GM21529 (cell line): Measurements from ENCODE around the gene TRIM38.

Source experiments
- ATAC-seq: cut with Tn5 transposase; IDR thresholded peaks from one replicate; pipeline ENCODE4 v1.9.1; 2021; ENCODE audit not compliant: unreplicated experiment

Gene TRIM38

GRCh38 chr6:26025047-26025893 is 62.7 kb downstream of the TRIM38 start:
- no peak for ATAC-seq

- peak; percentile 43 for ATAC-seq
These were observed 63.6 kb downstream of the TRIM38 start for GRCh38 chr6:26025894-26026832.

DNA sequence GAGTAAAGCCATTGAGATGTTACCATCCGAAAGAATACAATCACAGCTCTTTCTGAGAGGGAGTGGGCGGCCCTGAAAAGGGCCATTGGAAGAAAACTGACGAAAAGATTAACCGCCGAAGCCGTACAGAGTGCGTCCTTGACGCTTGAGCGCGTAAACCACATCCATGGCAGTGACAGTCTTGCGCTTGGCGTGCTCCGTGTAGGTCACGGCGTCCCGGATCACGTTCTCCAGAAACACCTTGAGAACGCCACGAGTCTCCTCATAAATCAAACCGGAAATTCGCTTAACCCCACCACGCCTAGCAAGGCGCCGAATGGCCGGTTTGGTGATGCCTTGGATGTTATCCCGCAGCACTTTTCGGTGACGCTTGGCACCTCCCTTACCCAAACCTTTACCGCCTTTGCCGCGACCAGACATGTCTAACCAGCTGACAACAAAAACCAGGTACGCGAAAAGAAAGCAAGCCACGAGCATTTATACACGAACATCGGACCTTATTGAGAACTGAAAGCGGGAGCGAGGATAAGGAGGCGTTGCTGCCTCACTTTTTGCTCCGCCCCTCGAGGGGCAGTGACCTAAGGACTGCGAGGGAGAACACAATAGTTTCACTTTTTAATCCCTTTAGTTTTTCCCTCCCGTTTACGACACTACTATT is 64.4 kb downstream of the TRIM38 start:
- ATAC-seq, result peak; percentile 38

DNA sequence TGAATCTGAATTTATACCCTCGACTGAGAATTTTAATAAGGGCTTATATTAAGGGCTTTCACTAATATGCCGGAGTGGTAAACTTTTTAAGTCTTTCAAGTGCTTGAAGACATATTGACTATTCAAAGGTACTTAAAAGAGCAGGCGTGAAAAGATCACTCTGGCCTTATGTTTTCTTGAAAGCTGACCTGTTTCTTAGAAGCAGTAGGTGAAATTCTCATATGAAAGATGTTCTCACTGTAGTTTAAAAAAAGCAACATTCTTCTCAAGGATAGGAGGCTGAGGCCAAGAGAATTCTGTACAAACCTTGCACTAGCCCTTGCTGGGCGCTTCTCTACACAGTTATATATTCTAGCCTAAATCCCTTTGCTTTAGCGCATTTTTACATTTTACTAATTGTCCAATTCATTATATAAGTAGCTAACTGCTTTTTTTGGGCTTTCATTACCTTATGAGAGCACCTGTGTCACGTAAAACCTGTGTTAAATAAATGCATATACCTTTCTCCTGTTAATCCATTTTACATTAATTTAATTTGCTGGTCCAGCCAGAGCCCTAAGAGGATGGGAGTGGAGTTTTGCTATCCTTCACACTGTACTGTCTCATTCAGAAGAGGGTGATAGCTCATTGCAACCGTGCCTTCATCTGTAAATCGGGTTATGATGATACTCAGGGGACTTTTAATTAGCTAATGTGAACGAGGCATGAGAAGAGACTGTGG is 65.0 kb downstream of the TRIM38 start:
- no peak for ATAC-seq

DNA sequence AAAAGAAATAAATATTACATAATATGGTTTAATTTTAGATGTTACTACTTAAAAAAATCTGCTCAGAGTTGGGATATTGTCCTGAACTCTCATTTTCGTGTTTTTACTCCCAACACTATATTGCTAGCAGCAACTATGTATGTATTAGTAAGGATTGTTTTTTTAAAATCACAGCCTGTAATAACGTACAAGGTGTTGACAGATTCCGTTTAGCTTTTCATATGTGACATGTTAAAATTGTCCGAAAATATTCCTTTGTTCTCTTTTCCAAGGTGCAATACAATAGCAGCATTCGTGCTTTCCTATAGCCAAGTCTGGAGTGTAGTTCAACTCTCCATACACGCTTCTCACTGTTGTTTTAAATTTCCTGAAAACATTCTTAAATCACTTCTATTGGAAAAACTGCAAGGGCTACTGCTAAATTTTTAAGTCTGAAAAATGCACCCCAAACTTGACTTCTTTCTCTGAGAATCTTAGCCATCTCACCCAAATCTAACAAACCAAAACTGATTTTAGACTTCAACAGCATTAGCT is 65.7 kb downstream of the TRIM38 start:
- no peak for ATAC-seq

- no peak for ATAC-seq
These were observed 66.4 kb downstream of the TRIM38 start for GRCh38 chr6:26028746-26029569.

DNA sequence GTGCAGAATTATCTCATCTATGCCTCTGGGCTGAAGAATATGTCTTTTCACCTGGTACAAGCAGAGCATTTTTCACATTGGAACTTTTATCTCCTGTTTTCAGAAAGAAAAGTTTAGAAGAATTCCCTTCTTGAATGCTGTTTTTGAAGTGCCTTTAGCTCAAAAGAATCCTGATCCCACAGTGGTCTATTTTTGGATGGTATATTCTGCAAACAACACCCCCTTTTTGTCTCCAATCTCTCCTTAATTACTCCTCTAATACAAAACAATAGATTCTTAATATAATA is 66.9 kb downstream of the TRIM38 start:
- no peak for ATAC-seq

DNA sequence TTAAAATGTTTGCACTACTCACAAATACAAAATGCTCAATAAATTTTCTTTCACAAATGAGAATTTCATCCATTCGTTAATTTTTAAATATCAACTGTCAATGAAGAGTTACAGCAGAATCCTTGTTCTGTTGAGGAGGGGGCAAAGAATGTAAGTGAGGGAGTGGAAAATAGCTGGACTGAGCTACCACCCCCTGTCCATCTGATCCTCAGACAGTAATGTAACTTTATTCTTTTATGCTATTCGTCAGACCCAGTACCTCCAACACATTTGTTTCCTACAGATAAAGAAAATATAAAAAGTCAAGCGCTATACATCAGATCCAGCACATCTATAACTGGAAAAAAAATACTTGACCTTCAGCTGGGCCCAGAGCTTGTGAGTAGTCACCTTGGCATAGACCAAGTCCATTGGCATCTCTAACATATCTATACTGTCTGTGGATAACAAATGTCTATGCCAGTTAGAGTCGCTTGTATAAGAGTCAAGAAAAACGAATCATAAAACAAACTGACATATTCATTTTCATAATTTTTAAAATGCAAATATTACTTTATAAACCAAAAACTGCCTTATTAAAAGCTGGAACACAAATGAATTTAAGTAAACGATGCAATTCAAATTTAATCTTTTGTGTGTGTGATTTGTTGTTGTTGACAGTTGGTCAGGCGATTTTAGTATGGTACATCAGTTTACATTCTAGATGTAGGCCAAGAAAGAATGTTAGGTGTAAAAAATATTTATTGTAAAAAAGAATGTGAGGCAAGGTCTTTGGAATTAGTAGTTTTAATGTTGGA is 67.5 kb downstream of the TRIM38 start:
- ATAC-seq, result no peak

DNA sequence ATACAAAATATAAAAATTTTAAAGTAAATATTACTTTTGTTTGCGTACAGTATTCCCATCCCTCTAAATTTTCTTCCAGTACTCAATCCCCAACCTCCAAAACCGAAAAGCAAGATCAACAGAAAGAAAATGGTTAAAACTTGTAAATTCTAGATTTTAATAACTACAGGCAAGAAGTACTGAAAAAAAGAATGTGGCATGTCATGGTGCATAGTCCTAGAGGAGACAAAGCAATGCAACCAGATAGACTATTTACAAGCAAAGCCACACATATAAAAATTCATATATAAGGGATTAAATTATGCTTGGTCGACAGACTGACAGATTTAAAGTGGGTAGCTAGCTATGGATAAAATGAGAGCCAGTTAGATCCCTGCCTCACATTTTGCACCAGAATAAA is 68.1 kb downstream of the TRIM38 start:
- ATAC-seq, result no peak

- no peak for ATAC-seq
These were observed 68.6 kb downstream of the TRIM38 start for GRCh38 chr6:26031151-26031594.

DNA sequence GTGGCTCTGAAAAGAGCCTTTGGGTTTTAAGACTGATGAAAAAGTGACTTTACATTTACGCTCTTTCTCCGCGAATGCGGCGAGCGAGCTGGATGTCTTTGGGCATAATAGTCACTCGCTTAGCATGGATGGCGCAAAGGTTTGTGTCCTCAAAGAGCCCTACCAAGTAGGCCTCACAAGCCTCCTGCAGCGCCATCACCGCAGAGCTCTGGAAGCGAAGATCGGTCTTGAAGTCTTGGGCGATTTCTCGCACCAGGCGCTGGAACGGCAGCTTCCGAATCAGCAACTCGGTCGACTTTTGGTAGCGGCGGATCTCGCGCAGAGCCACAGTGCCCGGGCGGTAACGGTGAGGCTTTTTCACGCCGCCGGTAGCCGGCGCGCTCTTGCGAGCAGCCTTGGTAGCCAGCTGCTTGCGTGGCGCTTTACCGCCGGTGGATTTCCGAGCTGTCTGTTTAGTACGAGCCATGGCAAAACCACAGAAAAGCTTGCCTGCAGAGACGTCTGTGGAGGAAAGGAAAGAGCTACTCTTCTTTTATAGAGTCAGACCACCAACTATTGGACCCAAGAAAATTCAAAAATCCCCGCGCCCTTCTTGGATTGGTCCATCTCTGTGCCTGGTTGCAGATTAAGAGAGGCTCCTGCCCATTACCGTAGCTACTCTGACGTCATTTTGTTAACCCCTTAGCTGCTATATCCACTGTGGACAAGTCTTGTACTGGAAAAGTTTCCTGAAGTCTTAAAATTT is 69.2 kb downstream of the TRIM38 start:
- peak; percentile 57 for ATAC-seq

- ATAC-seq, result no peak
These were observed 69.9 kb downstream of the TRIM38 start for GRCh38 chr6:26032340-26033084.

GRCh38 chr6:26033085-26033940 is 70.7 kb downstream of the TRIM38 start:
- ATAC-seq, result peak; percentile 58

DNA sequence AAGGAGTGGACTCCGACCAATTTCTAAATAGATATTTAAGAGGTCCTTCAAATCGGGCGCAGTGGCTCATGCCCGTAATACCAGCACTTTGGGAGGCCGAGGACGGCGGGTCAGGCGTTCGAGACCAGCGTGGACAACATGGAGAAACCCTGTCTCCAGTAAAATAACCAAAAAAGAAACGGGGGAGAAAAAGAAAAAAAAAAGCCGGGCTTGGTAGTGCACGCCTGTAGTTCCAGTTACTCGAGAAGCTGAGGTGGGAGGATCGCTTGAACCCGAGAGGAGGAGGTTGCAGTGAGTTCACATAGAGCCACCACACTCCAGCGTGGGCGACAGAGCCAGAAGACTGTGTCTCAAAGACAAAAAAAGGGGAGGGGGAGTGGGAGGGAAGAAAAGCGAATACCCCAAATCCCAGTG is 71.3 kb downstream of the TRIM38 start:
- no peak for ATAC-seq

- ATAC-seq, result no peak
These were observed 72.3 kb downstream of the TRIM38 start for GRCh38 chr6:26034905-26035304.
